HG02884 (cell line): Measurements from ENCODE around the gene CCDC186.
"Not testable (repeated sequence)": the region's sequence is repeated elsewhere in the genome, so short reads cannot be mapped to it uniquely, and the experiment has no call there.

Experiments used
- ATAC-seq: cut with Tn5 transposase; IDR thresholded peaks from one replicate; pipeline ENCODE4 v1.9.1; 2021; ENCODE audit warnings: mild to moderate bottlenecking, moderate library complexity; ENCODE audit not compliant: unreplicated experiment

CCDC186 gene

GRCh38 chr10:114174695-114175188 lies 739 bp upstream of the CCDC186 start:
- ATAC-seq = peak; percentile 4

GRCh38 chr10:114173603-114173920 lies 441 bp downstream of the CCDC186 start:
- no peak for ATAC-seq

GRCh38 chr10:114172776-114173602 lies 1.0 kb downstream of the CCDC186 start:
- no peak for ATAC-seq

- ATAC-seq = no peak
Measured at GRCh38 chr10:114172216-114172615, 1.8 kb downstream of the CCDC186 start.

GRCh38 chr10:114168450-114169009 lies 5.5 kb downstream of the CCDC186 start:
- no peak for ATAC-seq

- no peak for ATAC-seq
Measured at GRCh38 chr10:114167985-114168384, 6.0 kb downstream of the CCDC186 start.

- no peak for ATAC-seq
Measured at GRCh38 chr10:114166494-114166893, 7.5 kb downstream of the CCDC186 start.

GRCh38 chr10:114166043-114166442 lies 8.0 kb downstream of the CCDC186 start:
- ATAC-seq = no peak

- no peak for ATAC-seq
Measured at GRCh38 chr10:114163062-114163461, 10.9 kb downstream of the CCDC186 start.

GRCh38 chr10:114157912-114158311 lies 16.1 kb downstream of the CCDC186 start:
- no peak for ATAC-seq

- ATAC-seq = no peak
Measured at GRCh38 chr10:114151892-114152291, 22.1 kb downstream of the CCDC186 start.

- ATAC-seq = no peak
Measured at GRCh38 chr10:114151486-114151885, 22.5 kb downstream of the CCDC186 start.

- not testable (repeated sequence) for ATAC-seq
Measured at GRCh38 chr10:114149476-114149875, 24.5 kb downstream of the CCDC186 start.

GRCh38 chr10:114143160-114143559 lies 30.8 kb downstream of the CCDC186 start:
- no peak for ATAC-seq

GRCh38 chr10:114142018-114142417 lies 32.0 kb downstream of the CCDC186 start:
- ATAC-seq = no peak

GRCh38 chr10:114140827-114141226 lies 33.2 kb downstream of the CCDC186 start:
- not testable (repeated sequence) for ATAC-seq

GRCh38 chr10:114140036-114140435 lies 34.0 kb downstream of the CCDC186 start:
- no peak for ATAC-seq

GRCh38 chr10:114138581-114138980 lies 35.4 kb downstream of the CCDC186 start:
- no peak for ATAC-seq

GRCh38 chr10:114135476-114135875 lies 38.5 kb downstream of the CCDC186 start:
- no peak for ATAC-seq

- peak; percentile 65 for ATAC-seq
Measured at GRCh38 chr10:114131094-114131493, 42.9 kb downstream of the CCDC186 start.

- no peak for ATAC-seq
Measured at GRCh38 chr10:114121031-114121430, 53.0 kb downstream of the CCDC186 start.

- no peak for ATAC-seq
Measured at GRCh38 chr10:114118514-114118913, 55.5 kb downstream of the CCDC186 start.
